ENCODE measurements around the gene TRPV4. TPM values are rescaled to one million over a fixed set of nuclear protein-coding genes. Genes with fewer than 3 reads are reported as not detected.

The TRPV4 gene
- total RNA-seq, 1 donor from 2014 or later: 0.35 TPM

DNA sequence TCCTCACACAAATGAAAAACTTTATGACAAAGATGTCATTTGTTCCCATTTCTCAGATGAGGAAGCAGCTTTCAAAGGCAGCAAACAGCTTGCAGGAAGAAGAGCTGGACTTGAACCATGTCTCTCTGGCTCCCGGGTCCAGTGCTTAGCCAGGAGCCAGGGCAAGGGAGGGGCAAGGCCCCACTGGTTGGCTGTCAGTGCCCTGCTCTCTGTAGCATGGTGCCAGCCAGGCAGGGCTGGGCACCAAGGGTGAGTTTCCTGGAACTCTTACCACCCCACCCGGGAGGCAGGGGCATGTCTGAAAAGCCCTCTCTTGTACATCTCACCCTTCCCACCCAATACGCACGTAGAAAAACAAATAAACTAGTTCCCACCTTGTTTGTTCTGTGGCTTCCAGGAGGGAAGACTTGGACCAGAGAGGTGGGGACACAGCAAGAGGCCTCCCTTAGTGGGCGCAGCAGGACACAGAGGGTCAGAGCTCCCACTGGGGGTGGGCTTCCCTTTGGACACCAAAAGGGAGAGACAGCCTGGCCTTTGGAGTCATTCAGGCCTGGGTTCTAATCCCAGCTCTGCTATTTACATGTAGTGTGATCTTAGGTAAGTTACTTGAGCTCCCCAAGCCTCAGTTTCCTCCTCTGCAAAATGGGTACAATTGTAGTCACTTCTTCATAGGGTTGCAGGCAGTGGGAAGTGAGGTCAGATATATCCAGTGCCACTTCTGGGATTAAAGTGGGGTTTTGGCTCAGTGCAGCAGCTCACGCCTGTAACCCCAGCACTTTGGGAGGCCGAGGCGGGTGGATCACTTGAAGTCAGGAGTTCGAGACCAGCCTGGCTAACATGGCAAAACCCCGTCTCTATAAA, 17.2 kb downstream of the TRPV4 start:
- intact Hi-C loops (cut with DNase I): no loop called here
- DNase-seq: no peak
- ATAC-seq (ENCODE audit: poor library complexity): no peak

DNA sequence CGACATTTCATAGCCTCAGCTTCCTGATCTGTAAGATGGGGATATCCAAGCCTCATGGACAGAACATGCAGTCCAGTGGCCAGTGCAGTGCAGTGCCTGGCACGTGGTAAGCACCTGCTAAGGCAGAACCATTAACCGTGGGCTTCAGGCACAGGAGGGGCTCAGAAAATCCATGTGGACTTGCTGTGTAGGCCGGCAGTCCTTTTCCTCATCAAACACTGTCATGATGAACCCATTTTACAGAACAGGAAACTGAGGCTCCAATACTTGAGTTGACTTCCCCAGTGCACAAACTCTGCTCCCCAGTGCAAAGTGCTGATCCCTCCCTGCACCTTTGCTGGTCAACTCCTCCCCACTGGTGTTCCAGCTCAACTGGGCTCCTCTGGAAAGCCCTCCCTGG, 18.0 kb downstream of the TRPV4 start:
- ATAC-seq (ENCODE audit: poor library complexity): no peak
- intact Hi-C loops (cut with DNase I): no loop called here
- no peak for DNase-seq

DNA sequence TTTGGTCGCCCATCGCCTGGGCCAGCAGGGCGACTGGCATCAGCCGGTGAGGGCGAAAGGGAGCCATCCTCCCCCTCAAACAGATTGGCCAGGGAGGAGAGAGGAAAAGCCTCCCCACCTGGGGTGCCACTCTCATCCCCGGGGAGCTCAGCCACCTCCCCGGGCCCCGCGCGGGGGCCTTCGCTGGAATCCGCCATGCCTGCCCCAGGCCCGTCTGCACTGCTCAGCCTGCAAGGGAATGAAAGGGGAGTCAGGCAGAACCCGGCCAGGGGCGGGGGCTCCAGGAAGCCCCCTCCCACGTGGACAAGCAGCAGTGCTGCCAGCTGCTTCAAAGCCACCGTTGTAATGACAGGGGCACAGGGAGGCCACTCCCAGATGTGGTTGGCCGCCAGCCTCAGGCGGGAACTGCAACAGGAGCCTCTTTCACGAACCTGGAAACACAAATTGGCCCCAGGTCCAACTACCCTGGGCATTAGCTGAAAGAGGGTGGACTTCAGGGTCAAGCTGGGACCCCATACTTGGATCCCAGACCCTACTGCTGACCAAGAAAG, 18.5 kb downstream of the TRPV4 start:
- intact Hi-C loops (cut with DNase I): no loop called here
- DNase-seq (no peak), ATAC-seq (ENCODE audit: poor library complexity) (no peak)

DNA sequence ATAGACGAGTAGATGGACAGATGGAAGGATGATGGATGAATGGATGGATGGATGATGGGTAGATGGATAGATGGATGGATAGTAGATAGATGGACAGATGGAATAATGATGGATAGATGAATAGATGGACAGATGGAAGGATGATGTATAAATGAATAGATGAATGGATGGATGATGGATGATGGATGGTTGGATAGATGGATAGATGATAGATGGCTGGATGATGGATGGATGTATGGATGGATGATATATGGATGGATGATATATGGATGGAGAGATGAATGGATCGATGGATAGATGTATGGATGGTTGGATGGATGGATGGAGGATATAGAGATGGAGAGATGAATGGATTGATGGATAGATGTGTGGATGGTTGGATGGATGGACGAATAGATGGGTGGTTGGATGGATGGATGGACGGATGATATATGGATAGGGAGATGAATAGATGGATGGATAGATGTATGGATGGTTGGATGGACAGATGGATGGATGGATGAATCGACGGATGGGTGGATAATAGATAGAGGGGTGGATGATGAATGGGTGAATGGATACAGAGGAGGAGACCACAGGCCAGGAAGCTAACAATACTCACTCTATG, 19.3 kb downstream of the TRPV4 start:
- ATAC-seq (ENCODE audit: poor library complexity) (no peak), DNase-seq (no peak)
- intact Hi-C loops (cut with DNase I): no loop called here

DNA sequence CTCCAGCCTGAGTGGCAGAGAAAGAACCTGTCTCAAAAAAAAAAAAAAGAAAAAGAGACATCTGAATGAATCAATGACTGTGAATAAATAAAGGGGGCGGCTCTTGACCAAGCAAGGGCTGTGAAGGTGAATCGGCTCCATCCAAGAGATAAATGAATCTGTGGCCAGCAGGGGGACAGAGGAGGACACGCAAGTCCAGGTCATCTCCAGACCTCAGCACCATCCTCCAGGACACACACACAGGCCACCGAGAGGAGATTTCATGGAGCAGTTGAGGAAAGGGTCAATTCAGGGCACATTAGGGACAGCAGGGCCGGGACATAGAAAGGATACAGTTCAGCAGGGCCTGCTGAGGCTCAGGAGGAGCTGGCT, 21.6 kb downstream of the TRPV4 start:
- intact Hi-C loops (cut with DNase I): no loop called here
- DNase-seq: no peak
- no peak for ATAC-seq (ENCODE audit: poor library complexity)

DNA sequence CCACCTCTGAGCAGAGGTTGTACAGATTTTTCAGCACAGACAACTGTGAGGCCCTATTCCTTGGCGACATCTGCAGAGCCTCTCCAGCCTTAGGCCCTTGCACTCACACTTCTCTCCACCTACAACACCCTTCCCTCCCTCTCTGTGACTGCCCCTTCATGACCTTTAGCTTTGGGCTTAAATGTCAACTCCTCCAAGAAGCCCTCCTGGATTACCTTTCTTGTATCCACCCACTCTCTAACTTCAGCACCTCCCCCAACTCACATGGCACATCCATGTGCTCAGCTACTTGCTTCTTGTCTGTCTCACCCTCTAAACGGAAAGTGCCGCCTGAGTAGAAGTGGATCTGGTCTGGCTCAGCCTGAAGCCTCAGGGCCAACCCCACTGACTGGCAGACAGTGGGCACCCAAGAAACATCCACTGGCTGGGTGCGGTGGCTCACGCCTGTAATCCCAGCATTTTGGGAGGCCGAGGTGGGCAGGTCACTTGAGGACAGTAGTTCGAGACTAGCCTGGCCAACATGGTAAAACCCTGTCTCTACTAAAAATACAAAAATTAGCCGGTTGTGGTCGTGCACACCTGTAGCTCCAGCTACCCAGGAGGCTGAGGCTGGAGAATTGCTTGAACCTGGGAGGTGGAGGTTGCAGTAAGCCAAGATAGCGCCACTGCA, 22.1 kb downstream of the TRPV4 start:
- intact Hi-C loops (cut with DNase I): no loop called here
- no peak for ATAC-seq (ENCODE audit: poor library complexity)
- no peak for DNase-seq

DNA sequence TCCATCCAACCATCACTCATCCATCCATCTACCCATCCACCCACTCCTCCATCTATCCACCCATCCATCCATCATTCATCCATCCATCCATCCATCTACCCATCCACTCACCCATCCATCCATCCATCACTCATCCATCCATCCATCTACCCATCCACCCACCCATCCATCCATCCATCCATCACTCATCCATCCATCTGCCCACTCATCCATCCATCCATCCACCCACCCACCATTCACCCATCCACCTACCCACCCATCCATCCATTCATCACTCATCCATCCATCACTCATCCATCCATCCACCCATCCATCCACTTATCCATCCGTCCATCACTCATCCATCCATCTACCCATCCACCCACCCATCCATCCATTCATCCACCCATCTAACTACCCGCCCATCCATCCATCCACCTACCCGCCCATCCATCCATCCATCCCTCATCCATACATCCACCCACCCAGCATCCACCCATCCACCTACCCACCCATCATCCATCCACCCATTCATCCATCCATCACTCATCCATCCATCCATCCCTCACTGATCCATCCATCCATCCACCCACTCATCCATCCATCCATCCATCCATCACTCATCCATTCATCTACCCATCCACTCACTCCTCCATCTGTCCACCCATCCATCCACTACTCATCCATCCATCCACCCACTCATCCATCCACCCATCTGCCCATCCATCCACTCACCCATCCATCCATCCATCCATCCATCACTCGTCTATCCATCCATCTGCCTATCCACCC, 24.1 kb downstream of the TRPV4 start:
- intact Hi-C loops (cut with DNase I): no loop called here
- ATAC-seq (ENCODE audit: poor library complexity): no peak
- DNase-seq: no peak

DNA sequence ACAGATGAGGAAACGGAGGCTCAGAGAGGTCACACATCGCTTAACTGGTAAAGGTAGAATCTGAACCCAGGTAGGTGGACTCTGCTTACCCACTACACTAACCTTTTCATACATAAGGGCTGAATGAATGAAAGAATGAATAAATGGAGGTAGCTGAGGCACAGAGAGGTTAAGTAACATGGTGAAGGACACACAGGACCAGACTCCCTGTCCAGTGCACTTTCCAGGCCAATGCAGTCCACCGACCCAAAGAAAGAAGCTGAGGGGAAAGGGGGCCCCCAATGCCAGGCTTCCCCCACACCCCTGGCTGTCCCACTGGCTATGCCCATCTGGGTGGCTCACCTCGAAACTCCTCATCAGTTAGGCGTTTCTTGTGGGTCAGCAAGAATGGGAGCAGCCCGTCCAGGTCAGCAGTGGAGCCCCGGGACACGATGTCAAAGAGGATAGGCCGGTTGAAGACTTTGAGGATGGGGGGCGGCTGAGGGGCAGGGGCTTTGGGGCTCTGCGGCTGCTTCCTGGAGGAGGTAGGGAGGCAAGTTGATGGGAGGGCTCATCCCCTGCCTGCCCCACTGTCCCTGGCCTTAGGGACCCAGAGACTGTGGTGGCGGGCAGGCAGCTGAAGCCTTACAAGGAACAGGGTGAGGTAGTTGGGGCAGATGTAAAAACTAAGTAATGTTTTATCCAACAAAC, 25.1 kb downstream of the TRPV4 start:
- intact Hi-C loops (cut with DNase I): no loop called here
- ATAC-seq (ENCODE audit: poor library complexity) (no peak), DNase-seq (no peak)

DNA sequence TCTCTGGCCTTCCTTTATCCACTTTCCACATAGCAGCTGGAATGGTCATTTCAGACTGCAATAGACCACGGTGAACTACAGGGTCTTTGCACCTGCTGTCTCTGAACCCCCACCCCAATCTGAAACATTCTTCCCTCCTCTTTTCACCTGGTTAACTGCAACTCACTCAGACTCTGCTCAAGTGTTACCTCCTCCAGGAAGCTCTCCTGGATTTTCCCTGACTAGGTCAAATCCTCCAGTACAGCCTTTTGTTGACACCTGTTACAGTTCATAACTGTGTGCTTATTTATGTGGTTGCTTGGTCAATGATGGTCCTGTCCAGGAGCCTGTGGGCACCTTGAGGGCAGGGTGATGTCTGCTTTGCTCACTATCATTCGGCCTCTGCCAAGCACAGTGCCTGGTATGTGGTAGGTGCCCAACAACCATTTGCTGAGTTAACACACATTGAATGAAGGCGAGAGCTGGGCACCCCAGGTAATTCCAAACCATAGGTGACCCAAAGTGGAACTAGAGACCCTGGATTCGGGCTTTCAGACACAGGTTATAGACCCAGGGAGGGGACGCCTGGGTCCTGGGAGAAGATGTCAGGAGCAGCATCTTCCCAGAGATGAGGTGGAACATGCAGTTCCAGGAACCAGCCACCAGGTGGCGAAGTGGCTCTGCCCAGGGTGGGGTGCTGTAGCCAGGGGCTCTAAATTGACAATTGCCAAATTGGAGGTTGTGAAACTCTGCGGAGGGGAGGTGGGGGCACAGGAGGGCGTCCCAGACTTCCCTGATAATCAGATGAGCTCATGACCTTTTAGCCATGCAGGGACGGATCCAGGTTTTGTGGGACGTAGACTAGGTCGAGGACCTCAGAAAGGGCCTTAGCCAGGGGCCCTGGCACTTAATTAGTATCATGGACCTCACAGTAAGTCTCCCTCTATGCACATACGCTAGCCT, 28.1 kb downstream of the TRPV4 start:
- DNase-seq (peak; percentile 83), ATAC-seq (ENCODE audit: poor library complexity) (peak; percentile 88)
- intact Hi-C loops (cut with DNase I): loop anchor here (2.0 kb wide), 1 partner anchor 76 kb away; the partner anchor contains the start of gene GLTP

DNA sequence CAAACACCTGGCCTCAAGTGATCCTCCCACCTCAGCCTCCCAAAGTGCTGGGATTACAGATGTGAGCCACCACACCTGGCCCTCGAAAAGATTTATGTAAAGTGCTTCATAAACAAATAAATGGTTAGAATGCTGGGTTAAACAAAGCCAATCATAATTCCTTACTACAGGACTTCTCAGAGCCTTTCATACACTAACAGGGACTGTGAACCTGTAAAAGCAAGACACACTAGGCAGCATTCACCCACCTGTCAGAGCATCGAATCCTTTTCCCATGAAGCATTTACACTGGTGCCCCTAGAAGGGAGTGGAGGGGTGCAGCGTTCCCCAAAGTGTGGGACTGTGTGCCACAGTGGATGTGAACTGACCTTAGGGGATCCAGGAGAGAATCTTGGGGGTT, 29.5 kb downstream of the TRPV4 start:
- ATAC-seq (ENCODE audit: poor library complexity) (no peak), DNase-seq (no peak)
- intact Hi-C loops (cut with DNase I): loop anchor here (2.0 kb wide), 1 partner anchor 77 kb away; the partner anchor contains the start of gene GLTP

DNA sequence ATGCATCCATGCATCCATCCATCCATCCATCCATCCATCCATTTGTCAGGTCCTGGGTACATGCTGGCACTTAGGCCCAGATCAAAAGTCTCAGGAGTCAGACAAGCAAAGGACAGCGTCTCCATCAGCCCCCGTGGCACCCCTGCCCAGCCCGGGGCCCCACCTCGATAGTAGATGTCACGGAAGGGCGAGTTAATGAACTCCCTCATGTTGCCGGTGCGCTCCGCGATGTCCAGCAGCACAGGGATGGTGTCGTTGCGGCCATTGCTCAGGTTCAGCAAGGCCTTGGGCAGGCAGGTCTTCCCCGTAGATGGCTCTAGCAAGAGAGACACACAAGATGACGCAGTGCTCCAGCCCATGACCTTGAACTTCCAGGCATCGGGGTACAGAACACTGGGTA, 30.4 kb downstream of the TRPV4 start:
- DNase-seq (no peak), ATAC-seq (ENCODE audit: poor library complexity) (no peak)
- intact Hi-C loops (cut with DNase I): no loop called here

DNA sequence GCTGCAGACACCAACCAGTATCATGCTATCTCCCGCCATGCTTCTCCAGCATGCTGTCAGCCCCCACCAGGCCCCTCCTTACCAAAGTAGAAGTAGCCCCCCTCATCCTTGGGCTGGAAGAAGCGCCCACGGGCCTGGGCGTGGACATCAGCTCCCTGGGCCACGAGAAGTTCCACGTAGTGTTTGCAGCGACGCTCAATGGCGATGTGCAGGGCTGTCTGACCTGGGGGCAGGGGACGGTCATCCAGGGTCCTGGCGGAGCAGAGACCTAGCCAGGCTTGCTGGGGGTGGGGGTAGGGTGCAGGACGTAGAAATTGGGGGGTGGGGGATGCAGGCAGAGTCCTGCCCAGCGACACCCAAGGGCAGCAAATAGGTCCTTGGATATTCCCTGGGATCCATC, 32.7 kb downstream of the TRPV4 start:
- intact Hi-C loops (cut with DNase I): no loop called here
- no peak for ATAC-seq (ENCODE audit: poor library complexity)
- no peak for DNase-seq

DNA sequence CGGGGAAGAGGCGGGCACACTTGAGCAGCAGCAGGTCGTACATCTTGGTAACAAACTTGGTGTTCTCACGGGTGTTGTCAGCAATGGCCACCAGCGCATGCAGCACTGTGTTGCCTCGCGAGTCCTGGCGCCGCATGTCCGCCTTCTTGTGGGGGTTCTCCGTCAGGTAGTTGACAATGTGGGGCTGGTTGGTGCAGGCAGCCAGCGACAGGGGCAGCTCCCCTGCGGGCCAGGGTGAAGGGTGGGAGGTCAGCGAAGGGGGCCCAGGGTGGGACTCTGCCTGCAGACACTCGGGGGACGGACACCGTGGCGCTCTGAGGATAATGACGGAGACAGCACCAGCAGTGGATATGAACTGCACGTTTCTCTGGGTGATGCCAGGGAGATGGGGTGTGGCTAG, 34.5 kb downstream of the TRPV4 start:
- ATAC-seq (ENCODE audit: poor library complexity): no peak

DNA sequence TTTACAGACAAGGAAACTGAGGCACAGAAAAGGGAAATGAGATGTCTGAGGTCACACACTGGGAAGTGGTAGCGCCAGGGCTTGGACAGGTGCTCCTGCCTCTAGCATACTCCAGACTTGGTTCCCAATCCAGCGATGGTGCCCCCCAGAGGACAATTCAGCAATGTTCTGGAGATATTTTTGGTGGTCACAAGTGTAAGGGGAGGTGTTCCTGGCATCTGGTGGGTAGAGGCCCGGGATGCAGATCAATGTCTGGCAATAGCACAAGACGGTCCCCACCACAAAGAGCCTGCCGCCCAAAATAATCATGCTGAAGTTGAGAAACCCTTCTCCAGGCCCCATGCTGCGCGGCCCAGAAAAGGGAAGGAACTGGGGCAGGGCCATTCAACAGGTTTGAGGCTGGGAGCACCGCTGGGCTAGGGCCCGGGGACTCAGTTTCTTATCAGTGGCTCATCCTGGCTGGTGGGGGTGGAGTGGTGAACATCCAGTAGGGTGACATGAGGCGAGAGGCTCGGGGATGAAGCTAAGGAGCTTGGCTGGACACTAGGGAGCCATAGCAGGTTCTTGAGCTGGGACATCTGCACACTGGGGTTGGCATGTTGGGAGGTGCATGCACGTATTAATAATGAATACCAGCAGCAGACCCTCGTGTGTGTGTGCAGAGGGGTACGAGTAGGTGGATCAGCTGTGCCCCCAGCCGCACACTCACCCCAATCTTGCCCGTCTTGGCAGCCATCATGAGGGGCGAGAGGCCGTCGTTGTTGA, 35.1 kb downstream of the TRPV4 start:
- intact Hi-C loops (cut with DNase I): no loop called here
- ATAC-seq (ENCODE audit: poor library complexity) (no peak), DNase-seq (no peak)

More for the DNA sequence above, 34.5 kb downstream of the TRPV4 start:
- DNase-seq: no peak
- intact Hi-C loops (cut with DNase I): no loop called here

DNA sequence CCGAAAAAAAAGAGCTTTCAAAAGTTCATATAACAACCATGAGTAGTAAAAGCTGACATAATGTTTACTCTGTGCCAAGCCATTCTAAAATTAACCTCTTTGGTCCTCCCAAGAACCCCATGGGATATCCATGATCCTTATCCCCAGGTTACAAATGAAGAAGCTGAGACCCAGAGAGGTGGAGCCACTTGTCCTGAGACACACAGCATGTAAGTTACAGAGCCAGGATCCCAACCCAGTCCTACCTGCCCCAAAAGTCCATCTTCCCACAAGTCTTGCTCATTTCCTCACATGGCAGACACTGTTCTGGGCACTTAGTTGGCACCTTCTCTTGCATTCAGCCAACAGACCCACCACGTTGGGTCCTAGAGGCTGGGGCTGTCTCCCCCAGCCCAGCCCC, 37.1 kb downstream of the TRPV4 start:
- ATAC-seq (ENCODE audit: poor library complexity) (no peak), DNase-seq (no peak)
- intact Hi-C loops (cut with DNase I): no loop called here

DNA sequence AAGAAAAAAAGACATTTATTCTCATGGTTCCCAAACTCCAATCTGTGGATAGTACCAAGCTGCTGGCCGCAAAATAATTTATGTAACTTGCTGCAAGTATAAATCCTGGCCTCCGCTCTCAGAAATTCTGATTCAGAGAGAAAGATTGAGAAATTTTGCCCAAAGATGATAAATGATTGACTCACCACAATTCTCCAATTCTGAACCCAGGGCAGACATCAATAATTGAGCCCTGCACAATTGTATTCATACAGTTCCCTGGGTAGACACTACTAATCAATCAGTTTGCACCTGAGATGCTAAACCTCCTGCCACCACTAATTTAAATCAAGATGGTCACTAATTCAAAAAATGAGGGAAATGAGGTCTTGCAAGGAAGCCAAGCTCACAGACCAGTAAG, 38.2 kb downstream of the TRPV4 start:
- ATAC-seq (ENCODE audit: poor library complexity): no peak
- DNase-seq: no peak
- intact Hi-C loops (cut with DNase I): no loop called here

All from Right ventricle myocardium superior (tissue), 1 donor.